GM18520 (cell line): ENCODE data around the gene OPRPN.

Experiments used
- ATAC-seq: cut with Tn5 transposase; IDR thresholded peaks from one replicate; pipeline ENCODE4 v1.9.1; 2021; ENCODE audit not compliant: unreplicated experiment

The OPRPN gene, protein sequence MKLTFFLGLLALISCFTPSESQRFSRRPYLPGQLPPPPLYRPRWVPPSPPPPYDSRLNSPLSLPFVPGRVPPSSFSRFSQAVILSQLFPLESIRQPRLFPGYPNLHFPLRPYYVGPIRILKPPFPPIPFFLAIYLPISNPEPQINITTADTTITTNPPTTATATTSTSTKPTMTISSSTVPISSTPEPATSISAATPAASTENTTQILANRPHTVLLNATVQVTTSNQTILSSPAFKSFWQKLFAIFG

DNA sequence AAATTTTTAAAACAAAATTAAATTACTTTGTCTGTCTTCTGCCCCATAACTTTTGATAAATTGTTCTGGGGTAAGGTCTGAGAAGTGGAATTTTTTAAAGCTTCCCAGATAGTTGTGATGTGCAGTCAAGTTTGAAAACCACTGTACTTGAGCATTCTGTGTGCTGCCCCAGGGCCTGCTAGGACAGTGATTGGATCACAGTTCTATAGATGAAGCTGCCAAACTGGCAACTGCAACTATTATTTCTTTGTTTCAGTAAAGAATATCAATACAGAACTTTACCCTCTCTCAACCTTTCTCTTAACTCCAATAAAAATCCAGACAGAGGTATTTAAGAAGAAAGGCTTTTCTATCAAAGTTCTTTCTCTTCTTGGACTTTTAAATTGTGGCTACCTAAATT, at the start of gene OPRPN:
TSS of gene OPRPN (plus strand) at position 361 of the 400 bp plus-strand sequence. CDS start 1,346 bp downstream, outside the sequence.
- ATAC-seq = no peak

DNA sequence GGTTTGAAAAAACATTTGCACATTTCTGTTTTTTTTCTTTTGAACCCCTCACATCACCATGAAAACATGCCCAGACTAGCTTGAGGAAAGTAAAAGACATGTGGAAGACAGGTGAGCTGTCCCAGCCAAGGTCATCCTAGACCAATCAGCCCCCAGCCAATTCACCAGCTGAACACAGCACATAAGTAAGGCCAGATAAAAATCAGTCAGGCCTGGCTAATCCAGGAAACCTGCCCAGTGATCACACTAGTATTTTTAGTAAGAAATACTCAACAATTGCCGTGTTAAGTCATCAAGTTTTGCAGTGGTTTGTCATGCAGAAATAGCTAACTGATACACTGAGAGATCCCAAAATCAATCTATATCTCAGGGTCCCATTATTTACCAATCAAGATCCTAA, 41.6 kb upstream of the OPRPN start:
- ATAC-seq = no peak

DNA sequence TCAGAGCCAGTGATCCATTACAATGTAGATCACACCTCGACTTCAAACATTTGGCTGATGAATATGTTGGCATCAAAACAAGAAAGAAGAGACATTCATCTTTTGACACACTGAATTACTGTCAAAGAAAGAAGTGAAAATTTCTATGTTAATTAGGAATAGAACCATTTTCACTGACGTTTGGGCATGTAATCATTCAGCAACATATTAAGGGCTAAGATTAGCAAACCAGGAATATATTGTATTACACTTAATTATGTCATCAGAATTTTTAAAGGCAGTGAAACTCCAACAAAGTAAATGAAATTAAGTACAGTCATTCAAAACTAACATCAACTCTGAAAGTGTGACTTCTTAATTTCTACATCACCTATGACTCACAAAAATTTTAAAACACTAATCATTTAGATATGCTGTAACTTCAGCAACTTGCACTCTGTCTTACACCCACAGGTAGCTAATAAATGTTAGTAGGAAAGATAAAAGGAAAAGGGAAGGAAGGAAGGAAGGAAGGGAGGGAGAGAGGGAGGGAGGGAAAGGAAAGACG, 38.6 kb upstream of the OPRPN start:
- no peak for ATAC-seq

DNA sequence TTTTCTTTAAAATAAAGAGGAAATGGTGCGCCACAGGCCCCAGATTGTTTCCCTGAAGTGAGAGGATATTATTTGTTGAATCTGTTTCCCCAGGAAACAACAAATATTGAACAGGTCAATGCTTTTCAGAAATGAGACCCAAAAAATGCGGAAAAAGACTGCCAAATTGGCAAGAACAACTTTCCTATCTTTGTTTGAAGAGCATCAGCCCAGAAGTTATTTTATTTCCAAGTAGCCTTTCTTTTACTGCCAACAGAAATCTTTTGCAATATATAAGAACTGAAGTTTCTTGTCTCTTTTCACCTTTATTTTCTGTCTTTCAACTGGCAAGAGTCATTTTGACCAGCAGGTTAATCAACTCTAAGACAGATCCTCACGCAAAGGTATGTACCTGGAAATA, 37.3 kb upstream of the OPRPN start, which contains the start of gene SMR3A:
TSS of gene SMR3A (plus strand) at position 301 of the 400 bp plus-strand sequence. CDS start 1,356 bp downstream, outside the sequence.
- no peak for ATAC-seq

DNA sequence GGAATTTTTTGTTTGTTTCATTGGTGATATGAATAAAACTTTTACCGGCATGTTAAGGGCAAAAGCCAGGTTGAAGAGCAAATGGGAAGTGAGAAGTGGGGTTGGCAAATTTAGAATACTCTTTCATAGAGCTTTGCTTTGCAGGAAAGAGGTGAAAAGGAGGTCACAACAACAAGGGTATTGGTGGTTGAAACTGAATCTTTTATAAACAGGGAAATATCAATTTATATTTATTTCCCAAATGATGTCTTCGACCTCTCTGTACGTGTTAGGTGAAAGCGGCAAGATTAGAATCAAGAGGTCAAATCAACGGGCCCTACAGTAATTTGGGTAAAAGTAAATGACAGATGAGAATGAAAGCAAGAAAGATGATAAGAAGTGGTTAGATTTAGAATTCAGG, 33.7 kb upstream of the OPRPN start:
- no peak for ATAC-seq

DNA sequence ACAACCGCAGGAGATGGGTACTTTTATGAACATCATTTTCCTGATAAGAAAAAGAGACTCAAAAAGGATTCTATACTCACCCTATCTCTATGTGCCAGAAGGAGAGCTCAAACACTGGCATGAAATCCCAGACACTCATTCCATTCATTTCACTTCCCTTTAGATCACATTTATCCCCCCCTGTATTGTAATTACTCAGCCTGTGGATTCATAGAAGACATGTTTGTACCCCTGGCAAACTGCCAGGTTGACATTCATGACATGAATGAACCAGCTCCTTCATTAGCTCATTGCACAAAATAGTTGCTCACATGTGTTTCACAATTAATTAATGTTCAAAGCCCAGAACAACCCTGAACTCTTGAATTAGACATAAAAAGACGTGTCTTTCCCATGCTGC, 32.3 kb upstream of the OPRPN start:
- no peak for ATAC-seq

DNA sequence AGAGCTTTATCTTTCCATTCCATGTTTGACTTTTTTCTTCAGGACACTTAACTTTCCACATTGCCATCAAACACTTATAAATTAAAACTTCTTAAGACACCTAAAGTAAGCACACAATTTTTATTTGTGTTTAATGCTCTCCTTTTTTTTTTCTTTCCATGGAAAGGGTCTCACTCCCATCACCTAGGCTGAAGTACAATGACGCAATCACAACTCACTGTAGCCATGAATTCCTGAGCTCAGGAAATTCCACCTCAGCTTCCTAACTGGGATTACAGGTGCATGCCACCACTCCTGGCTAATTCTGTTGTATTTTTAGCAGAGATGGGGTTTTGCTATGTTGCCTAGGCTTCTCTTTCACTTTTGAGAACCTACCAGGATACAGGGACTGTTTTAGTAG, 29.9 kb upstream of the OPRPN start:
- no peak for ATAC-seq

DNA sequence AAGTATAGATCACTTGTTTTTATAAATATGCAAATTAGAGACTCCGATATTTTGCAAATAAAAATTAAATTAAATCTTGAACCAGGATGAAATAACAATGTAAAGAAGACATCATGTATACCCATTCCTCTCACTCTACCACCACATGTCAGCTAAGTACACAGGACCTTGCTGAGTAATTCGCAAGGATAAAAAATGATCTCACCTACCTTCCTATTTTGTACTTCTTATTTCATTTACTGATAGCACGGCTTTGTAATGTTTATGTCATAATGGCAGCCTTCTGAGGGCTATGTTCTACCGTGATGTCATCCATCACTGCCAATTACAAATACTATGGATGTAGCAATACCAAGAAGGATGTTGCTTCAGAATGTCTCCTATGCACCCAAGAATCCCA, 25.8 kb upstream of the OPRPN start:
- ATAC-seq = no peak

DNA sequence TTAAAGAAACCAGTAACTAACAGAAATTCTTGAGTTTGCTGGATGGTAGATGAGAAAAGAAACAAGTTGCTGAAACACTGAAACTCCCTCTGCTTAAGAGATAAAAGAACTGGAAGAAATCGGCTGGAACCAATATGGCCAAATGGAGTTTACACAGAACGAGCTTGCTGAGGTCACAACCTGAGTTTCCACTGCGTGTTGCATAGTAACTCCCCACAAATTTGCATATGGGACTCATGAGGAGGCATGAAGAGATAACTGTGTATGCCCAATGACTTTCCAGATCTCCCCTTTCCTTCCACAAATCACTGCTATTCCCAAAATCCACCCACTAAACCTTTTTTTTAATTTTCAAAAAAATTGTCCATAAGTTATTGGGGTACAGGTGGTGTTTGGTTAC, 25.0 kb upstream of the OPRPN start:
- ATAC-seq = no peak

DNA sequence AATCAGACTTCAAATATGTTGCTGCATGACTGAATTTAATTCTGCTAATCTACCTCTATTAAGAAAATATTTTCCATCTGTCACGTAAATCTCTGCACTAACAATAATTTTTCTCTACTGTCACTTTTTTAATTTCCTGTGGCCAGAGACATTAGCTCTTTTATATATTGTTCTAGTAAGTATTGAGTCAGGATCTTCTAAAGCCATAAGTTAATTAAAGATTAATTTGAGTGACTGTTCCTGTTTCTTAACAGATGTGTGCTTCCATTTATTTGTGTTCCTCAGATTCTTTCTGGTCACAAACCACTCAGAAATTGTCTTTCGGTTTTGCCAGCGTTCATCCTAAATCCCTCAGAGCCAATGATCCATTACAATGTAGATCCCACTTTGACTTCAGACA, 17.2 kb upstream of the OPRPN start:
- no peak for ATAC-seq

DNA sequence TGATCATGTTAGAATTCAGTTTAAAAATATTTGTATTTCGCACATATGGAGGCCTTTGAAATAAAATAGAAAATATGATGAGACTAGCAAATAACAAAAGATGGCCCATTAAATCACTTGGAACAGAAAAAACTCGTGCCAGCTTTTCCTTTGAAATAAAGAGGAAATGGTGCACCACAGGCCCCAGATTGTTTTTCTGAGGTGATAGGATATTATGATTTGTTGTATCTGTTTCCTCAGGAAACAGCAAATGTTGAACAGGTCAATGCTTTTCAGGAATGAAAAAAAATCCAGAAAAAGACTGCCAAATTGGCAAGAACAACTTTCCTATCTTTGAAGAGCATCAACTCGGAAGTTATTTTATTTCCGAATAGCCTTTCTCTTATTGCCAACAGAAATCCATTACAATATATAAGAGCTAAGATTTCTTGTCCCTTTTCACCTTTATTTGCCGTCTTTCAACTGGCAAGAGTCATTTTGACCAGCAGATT, 15.0 kb upstream of the OPRPN start, which contains the start of gene SMR3B:
TSS of gene SMR3B (plus strand) at position 441 of the 491 bp plus-strand sequence. CDS start 1,380 bp downstream, outside the sequence.
- ATAC-seq = no peak

DNA sequence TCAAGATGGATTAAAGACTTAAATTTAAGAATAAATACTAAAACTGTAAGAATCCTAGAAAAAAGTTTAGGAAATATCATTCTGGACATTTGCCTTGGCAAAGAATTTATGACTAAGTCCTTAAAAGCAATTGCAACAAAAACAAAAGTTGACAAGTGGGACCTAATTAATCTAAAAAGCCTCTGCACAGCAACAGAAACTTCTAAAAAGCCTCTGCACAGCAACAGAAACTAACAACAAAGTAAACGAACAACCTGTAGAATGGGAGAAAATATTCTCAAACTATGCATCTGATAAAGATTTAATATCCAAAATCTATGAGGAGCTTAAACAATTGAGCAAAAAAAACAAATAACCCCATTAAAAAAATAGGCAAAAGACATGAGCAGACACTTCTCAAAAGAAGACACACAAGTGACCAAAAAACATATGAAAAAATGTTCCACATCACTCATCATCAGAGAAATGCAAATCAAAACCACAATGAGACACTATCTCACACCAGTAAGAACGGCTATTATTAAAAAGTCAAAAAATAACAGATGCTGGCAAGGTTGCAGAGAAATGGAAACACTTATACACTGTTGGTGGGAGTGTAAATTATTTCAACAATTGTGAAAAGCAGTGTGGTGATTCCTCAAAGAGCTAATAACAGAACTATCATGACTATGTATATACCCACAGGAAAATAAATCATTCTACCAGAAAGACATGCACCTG, 5.5 kb upstream of the OPRPN start:
- peak; percentile 45 for ATAC-seq

DNA sequence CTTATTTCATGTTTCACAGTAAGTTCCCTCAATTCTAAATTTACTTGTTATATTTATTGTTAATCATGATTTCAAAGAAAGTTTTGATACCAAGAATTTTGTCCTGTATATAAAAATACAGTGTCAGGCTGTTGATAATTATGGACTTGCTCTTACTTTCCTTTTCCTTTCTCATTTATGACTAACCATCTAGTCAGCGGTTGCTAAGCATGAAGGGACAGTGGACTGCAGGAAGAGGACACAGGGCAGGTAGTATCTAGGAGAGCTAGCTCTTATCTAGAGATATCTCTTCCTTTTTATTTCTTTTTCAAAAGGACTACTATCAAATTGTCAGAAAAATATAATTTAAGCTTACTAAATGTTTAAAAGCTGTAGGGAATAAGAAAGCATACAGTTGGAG, 1.6 kb downstream of the OPRPN start:
- ATAC-seq = peak; percentile 69

DNA sequence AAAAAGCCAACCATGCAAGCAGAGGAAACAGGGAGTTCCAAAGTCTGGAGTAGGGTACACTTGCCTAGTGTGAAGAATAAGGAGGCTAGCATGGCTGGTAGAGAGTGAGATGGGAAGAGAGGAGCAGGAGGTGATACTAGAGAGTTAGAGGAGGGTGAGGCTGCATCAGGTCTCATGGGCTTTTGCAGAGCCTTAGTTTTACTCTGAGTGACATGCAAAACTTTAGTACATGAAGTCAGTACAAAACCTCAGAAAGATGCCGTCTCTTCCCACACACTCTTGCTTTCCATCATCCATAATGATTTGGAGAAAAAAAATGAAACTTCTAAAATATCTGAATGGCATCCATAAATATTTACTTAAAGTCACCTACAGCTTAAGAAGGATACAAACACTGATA, 5.0 kb downstream of the OPRPN start:
- ATAC-seq = no peak

DNA sequence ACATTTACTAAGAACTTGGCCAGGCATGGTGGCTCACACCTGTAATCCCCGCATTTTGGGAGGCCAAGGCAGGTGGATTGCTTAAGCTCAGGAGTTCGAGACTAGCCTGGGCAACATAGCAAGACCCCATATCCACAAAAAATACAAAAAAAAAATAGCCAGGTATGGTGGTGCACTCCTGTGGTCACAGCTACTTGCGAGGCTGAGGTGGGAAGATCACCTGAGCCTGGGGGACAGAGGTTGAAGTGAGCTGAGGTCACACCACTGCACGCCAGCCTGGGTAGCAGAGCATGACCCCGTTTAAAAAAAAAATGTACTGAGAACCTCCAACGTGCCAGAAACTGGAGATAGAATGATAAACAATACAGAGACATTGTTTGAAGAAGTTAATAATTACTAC, 8.0 kb downstream of the OPRPN start:
- no peak for ATAC-seq

DNA sequence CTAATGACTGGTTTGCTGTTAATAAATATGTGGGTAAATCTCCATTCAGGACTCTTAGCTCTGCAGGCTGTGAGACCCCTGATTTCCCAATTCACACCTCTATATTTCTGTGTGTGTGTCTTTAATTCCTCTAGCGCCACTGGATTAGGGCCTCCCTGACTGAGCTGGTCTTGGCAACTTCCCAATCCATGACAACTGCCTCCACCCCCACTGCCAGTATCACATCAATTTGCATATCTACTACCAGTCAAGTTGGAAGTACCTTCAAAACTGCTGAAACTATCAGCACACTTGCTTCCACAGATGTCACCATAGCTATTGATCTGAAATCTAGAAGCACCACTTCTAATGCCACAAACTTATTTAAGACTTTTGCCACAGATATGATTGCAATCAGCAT, 27.6 kb downstream of the OPRPN start:
- no peak for ATAC-seq

DNA sequence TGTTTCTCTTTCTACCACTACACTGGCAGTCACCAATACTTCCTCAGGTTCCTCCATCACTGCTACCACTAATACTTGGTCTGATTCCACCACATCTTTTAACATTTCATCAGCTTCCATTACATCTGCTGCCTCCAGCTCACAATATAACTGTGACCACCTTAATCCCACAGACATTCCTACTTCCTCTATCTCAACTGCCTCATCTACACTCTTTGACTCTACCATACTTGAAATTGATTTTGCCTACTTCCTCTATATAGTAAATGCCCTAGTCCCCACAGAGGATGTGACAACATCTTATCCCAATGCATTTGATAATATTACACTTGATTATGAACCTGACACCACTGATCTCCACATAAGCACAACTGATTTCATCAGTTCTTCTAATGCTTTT, 29.0 kb downstream of the OPRPN start:
- ATAC-seq = no peak

DNA sequence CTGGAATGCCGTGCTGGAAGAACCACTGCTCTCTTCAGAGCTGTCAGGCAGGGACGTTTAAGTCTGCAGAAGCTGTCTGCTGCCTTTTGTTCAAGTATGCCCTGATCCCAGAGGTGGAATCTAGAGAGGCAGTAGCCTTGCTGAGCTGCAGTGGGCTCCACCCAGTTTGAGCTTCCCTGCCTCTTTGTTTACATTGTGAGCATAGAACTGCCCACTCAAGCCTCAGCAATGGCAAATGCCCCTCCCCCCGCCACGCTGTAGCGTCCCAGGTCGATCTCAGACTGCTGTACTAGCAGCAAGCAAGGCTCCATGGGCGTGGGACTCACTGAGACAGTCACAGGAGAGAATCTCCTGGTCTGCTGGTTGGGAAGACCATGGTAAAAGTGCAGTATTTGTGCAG, 39.5 kb downstream of the OPRPN start:
- no peak for ATAC-seq

DNA sequence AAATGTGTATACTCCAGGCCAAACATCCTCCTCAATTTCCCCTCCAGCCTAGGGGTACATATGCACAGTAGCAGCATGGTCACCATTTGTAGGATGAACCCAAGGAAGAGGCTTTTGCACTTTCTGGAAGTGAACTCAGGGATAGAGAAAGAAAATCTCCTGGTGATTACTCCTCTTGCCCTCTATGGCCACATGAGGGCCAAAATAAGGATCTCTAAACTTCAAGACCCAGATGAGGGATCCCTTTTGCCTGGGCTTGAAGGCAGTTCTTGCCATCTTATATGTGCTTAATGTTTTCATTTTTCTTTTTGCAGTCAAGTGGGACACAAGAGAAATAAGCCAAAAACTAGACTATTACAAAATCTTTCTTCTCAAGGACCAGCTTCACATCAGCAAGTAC, 44.7 kb downstream of the OPRPN start:
- no peak for ATAC-seq

DNA sequence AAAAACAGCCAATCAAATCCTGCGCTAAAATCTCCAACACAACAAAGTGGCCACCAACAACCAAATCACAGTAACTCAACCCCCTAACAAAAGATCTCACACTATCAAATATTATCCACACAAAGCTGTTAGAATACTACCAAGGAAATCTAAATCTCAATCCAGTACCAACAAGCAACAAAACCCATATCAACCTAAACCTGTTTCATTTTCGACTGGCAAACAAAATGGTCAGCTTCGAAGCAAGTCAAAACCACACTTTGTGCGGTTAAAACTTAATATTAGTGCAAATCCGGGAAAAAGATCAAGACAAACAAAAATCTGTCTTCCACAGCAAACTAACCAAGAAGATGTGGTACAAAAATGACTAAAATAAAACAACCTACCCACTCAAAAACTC, 45.6 kb downstream of the OPRPN start:
- ATAC-seq = no peak

DNA sequence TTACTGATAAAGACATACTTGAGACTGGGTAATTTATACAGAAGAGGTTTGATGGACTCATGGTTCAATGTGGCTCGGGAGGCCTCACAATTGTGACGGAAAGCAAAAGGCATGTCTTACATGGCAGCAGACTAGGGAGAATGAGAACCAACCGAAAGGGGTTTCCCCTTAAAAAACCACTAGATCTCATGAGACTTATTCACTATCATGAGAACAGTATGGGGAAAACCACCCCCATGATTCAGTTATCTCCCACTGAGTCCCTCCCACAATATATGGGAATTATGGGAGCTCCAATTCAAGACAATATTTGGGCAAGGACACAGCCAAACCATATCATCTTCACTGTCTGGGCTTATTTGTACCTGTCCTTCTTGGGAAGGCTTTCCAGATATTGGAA, 51.5 kb downstream of the OPRPN start:
- ATAC-seq = peak; percentile 60

DNA sequence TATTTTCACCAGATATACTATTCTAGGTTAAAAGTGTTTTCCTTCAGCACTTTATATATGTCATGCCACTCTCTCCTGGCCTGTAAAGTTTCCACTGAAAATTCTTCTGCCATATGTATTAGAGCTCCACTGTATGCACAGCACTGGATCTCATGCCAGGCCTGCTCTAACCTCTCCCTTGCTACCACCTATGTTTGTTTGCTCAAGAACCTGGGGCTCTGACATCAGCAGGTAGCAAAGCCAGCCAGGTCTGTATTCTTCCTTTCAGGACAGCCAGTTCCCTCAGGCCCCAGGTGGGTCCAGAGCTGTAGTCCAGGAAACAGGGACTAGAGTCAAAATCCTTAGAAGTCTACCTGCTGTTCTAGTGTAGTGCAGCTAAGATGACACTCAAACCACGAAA, 55.2 kb downstream of the OPRPN start:
- no peak for ATAC-seq
